GM18519 (cell line): ENCODE data around the gene TTC21B.
"Not testable (repeated sequence)": the region's sequence is repeated elsewhere in the genome, so short reads cannot be mapped to it uniquely, and the experiment has no call there.

ENCODE experiments used
- ATAC-seq: cut with Tn5 transposase; IDR thresholded peaks from one replicate; pipeline ENCODE4 v1.9.1; 2021; ENCODE audit warnings: mild to moderate bottlenecking, moderate library complexity; ENCODE audit not compliant: unreplicated experiment, low FRiP score

The TTC21B gene

GRCh38 chr2:165889798-165890197 lies 63.8 kb downstream of the TTC21B start:
- ATAC-seq: no peak

GRCh38 chr2:165889158-165889557 lies 64.4 kb downstream of the TTC21B start:
- no peak for ATAC-seq

DNA sequence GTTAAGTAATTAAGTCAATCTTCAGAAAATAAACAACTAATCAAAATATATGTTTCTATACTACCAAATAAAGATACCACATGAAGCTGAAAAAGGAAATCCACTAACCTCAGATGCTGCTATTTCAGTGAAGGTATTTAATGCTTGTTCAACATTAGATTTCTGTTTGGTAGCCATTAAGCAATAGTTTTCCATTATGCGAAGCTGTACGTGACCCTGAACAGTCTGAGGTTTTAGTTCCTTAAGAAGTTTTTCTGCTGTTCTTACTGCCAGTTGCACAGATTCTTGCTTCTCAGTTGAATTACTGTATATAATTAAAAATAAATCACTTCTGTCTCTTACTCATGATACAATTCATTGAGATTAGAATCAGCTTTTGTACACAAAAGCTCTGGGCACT lies 65.4 kb downstream of the TTC21B start:
- no peak for ATAC-seq

- ATAC-seq: no peak
These were observed 67.0 kb downstream of the TTC21B start for GRCh38 chr2:165886487-165887146.

DNA sequence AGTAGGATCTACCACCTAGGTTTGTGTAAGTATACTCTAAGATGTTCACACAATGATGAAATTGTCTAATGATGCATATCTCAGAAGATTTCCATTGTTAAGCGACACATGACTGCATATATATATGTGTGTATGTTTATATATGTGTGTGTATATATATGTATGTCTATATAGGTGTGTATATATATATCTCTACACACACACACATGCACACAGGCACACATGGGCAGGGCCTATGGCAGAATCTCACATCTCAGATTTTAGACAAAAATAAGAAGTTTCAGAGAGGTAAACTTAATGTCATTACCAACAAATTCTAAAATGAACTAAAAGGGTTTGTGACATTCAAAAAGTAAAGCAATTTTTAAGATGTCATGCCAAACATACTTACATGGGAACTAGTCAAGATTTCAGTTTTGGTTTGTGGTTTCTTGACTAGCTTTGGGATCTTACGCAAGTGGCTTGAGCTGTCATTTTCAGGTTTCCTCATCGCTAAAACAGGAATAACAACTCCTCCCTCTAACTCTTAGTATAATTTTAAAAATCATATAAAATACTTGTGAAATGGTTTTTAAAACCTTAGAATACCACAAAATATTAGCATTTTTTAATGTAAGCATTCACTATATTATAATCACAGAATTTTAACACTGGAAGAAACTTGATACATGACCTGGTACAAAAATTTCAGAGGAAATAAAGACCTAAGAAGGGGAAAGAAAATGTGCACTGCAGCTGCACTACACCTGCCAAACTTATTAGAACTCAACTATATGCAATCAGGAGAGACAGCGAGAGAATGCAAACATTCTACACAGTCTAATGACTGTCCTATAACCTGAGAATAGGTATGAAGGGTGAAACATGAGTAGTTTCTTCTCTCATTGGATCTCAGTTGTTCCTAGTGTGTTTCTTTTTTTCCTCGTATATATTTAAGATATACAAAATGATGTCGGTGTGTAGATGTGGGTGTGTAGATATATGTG lies 75.7 kb downstream of the TTC21B start:
- ATAC-seq: peak; percentile 48

DNA sequence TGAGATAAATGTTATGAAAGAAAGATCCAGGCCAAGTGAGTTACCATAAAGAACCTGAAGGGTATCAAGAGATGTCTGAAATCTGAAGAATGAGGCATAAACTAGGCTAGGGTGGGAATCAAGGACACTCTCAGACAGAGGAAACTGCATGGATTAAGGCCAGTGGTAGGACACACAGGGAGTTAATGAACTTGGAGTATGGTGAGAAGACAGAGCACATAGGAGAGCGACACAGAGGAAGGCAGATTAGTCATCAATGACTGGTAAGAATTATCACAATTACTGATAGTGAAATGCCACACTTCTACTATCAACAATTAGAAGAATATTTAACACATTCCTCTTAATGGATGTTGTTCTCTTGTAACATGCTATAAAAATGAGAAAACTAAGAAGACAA lies 76.9 kb downstream of the TTC21B start:
- no peak for ATAC-seq

DNA sequence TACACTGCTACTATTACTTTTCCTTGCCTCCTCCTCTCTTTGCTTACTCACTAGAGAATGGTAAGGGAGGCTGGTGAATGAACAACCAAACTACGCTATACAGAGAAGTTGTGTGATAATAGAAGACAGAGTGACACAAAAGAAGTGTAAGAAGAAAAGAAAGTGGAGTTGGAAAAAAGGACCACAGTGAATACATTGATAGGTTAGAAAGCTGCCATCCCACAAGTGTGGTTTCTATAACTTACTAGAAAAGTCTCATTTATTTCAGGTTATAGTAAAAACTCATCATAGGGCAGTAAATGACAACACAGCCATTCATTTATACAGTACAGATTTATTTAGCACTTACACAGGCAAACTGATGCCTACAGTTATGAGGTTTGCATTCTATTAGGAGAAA lies 77.3 kb downstream of the TTC21B start:
- no peak for ATAC-seq

DNA sequence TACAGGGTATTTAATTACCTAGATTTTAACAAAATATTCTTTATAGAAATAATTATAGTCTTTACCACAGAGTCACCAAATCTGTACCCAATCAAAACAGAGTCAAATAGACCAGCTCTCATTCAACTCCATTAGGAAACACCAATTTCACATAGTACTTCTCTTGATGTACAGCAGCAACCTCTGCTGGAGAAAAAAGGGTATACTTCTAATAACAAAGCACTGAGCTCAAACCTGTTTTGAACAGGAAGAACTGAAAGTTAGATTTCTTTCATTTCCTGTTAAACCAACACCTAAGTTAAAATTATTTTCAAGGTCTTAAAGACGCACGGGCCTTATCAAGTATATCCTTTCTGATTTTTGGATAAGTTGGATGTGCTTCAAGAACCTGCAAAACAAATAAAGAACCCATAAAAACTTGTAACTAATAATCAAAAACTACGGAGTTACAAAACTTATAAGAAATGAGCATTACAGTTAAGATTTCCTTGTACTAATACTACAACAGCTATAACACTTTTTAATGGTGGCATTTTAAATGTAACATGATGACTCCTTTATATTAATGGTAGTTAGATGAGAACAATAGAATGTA lies 79.0 kb downstream of the TTC21B start:
- peak; percentile 94 for ATAC-seq

- ATAC-seq: no peak
These were observed 81.3 kb downstream of the TTC21B start for GRCh38 chr2:165872101-165872791.

- no peak for ATAC-seq
These were observed 82.6 kb downstream of the TTC21B start for GRCh38 chr2:165871025-165871424.

DNA sequence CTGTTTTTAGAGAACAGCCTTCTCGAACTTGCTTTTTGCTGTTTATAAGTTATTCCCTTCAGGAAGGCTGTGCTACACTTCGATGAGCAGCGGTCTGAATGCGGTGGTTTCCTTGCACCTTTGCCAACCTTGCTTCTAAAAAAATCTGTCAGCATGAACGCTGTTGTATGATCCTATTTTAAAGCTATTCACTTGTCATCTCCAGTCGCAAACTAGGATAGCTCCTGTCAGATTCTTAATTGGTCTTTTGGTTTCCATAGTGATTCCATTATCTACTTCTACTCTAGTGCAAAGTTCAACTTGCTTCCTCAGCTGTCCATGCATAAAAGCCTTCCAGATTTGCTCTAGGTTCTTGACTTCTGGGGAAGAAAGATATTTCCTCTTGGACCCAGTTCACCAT lies 83.2 kb downstream of the TTC21B start:
- no peak for ATAC-seq

DNA sequence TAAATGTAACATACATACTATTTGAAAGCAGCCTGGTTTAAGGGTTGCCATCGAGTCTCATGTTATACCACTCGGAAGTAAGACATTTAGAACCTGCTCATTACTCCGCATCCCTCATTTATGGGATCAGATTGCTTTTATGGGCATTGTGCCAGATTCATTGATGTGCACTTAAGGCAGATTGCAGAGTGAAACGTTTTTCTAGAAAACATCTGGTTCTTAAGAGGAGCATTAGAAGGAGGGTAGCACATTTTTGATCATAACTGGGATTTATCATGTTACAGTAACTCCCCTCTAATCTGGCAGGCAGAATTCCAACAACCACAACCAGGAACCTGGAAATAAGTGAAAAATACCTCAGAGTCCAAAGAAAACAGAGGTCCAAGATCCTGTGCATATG lies 85.4 kb downstream of the TTC21B start:
- no peak for ATAC-seq

GRCh38 chr2:165864296-165864695 lies 89.3 kb downstream of the TTC21B start:
- no peak for ATAC-seq

DNA sequence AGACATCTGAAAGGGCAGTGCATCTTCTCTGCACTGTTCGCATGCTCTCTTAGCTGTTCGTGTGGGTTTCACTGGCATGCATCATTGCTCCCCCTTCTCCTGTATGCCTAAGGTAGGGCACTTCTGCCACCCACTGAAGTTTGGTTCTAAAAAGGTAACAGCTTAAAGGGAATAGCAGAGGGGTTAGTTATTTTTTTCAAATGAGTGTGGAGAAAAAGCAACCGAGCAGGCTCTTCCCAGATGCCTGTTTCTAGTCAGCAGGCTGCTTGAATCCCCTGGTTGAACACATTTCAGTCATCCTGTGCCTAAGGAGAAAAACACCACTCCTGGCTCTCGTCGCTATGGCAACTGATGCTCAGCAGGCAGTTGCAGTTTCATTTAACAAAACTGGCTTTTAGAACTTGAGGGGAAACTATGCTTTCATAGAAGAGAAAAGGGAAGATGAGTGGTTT lies 89.7 kb downstream of the TTC21B start:
- ATAC-seq: peak; percentile 87

DNA sequence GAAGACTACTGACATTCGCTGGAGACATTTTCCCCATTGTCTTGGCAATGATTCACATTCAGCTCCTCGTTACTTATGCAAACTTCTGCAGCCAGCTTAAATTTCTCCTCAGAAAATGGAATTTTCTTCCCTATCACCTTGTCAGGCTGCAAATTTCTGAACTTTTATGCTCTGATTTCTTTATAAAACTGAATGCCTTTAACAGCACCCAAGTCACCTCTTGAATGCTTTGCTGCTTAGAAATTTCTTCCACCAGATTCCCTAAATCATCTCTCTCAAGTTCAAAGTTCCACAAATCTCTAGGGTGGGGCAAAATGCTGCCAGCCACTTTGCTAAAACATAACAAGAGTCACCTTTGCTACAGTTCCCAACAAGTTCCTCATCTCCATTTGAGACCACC lies 92.5 kb downstream of the TTC21B start:
- ATAC-seq: not testable (repeated sequence)

DNA sequence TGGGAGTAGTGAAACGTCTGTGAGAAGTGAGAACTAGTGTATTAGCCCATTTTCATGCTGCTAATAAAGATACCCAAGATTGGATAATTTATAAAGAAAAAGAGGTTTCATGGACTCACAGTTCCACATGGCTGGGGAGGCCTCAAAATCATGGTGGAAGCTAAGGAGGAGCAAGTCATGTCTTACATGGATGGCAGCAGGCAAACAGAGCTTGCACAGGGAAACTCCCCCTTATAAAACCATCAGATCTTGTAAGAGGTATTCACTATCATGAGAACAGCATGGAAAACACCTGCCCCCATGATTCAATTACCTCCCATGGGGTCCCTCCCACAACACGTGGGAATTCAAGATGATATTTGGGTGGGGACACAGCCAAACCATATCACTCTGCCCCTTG lies 93.9 kb downstream of the TTC21B start:
- ATAC-seq: not testable (repeated sequence)

- no peak for ATAC-seq
These were observed 95.7 kb downstream of the TTC21B start for GRCh38 chr2:165857876-165858275.

GRCh38 chr2:165852394-165852793 lies 101.2 kb downstream of the TTC21B start:
- ATAC-seq: no peak

DNA sequence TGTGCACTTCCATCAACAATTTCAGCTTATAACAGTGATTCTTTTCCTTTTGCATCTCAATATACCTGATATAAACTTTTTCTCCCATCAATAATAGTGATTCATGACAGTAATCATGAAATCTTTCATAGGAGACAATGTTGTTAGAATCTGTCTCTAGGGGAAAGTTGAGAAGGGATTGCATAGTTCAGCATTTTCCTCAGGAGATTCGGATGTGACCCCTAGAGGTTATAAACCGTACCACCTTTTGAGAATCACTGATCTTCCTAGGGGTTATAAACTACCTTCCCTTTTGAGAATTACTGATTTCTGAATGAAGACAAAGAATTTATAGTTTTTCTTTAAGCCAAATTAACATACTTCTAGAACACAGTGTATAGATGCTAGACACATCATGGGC lies 106.6 kb downstream of the TTC21B start:
- peak; percentile 61 for ATAC-seq

DNA sequence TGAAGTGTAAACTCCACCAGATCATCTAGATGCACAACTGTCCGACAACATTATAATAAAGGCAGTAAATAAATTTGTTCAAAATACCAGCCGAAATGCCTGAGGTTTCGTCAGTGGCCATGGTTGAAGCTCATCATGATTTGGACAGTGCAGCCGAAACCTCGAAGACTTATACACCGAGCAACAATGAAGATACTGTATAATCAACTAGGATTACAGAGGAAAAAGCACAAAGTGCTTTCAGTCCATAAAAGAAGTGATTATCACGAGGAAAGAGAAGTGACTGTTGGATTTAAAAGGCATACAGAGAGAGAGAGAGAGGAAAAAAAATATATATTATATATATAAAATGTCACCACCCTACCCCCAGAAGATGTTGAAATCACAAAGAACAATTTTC lies 107.5 kb downstream of the TTC21B start:
- ATAC-seq: no peak

DNA sequence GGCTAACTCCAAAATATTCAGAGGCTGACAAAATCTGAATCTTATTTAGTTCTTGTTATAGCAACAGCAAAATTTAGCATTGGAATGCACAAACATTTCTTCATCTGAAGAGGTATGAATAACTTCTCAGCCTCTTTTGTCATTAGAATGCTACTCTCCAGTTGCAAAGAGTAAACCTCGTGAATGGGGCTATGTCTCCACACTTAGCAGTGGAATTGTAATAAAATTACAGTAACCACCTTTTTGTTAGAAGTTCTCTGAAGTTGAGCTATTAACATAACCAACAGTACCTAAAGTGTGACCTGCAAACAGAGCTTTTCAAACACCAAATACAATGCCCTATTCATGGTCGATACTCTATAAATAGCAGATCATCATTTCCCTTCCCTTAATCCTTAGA lies 109.4 kb downstream of the TTC21B start:
- ATAC-seq: no peak
